ENCODE measurements around the gene KCNIP2. TPM values are rescaled to one million over a fixed set of nuclear protein-coding genes. Genes with fewer than 3 reads are reported as not detected.

Gene KCNIP2
- total RNA-seq, 2 experiments from 2014 or later, result 1.0 to 1.1 TPM

- POLR2A ChIA-PET, result no interaction called here
- CTCF ChIA-PET, result interaction anchor here (0.7 to 5.6 kb wide), 4 partner anchors 18 to 151 kb away, joined by 3 to 28 read pairs (median 4); no protein-coding TSS in a partner anchor
Observed at GRCh38 chr10:101858723-101859500, 15.3 kb upstream of the KCNIP2 start.

- CTCF ChIA-PET, result interaction anchor here (0.7 to 5.6 kb wide), 2 partner anchors 17 to 56 kb away, joined by 3 to 28 read pairs; no protein-coding TSS in a partner anchor
- POLR2A ChIA-PET, result no interaction called here
Observed at GRCh38 chr10:101857802-101858476, 14.3 kb upstream of the KCNIP2 start.

GRCh38 chr10:101856626-101857025 is 13.0 kb upstream of the KCNIP2 start:
- CTCF ChIA-PET, result interaction anchor here (5.6 kb wide), 1 partner anchor 16 kb away, joined by 28 read pairs; no protein-coding TSS in a partner anchor

GRCh38 chr10:101851411-101852116 is 8.0 kb upstream of the KCNIP2 start:
- POLR2A ChIA-PET, result no interaction called here
- CTCF ChIA-PET, result no interaction called here

More at GRCh38 chr10:101856626-101857025, 13.0 kb upstream of the KCNIP2 start:
- POLR2A ChIA-PET, result no interaction called here

GRCh38 chr10:101850749-101851148 is 7.1 kb upstream of the KCNIP2 start:
- POLR2A ChIA-PET, result no interaction called here

GRCh38 chr10:101848894-101849351 is 5.3 kb upstream of the KCNIP2 start:
- ChIA-PET POLR2A (interaction anchor here (0.6 kb wide), 1 partner anchor 39 kb away, joined by 3 read pairs; no protein-coding TSS in a partner anchor), CTCF (interaction anchor here (0.9 to 2.4 kb wide), 2 partner anchors 8 to 13 kb away, joined by 3 to 8 read pairs; no protein-coding TSS in a partner anchor)

More at GRCh38 chr10:101850749-101851148, 7.1 kb upstream of the KCNIP2 start:
- CTCF ChIA-PET, result interaction anchor here (2.4 kb wide), 1 partner anchor 10 kb away, joined by 8 read pairs; no protein-coding TSS in a partner anchor

- POLR2A ChIA-PET, result interaction anchor here (0.6 kb wide), 1 partner anchor 40 kb away, joined by 3 read pairs; no protein-coding TSS in a partner anchor
Observed at GRCh38 chr10:101848408-101848807, 4.8 kb upstream of the KCNIP2 start.

GRCh38 chr10:101845893-101846292 is 2.3 kb upstream of the KCNIP2 start:
- POLR2A ChIA-PET, result no interaction called here
- CTCF ChIA-PET, result interaction anchor here (0.6 to 2.1 kb wide), 3 partner anchors 16 to 164 kb away, joined by 3 to 5 read pairs (median 3); no protein-coding TSS in a partner anchor

More at GRCh38 chr10:101848408-101848807, 4.8 kb upstream of the KCNIP2 start:
- CTCF ChIA-PET, result interaction anchor here (0.9 kb wide), 1 partner anchor 12 kb away, joined by 3 read pairs; no protein-coding TSS in a partner anchor

- ChIA-PET POLR2A (interaction anchor here (0.6 to 1.9 kb wide), 3 partner anchors 24 to 229 kb away, joined by 3 to 7 read pairs (median 5); partner anchors contain the start of gene OGA), CTCF (interaction anchor here (0.5 to 5.5 kb wide), 19 partner anchors 8 to 281 kb away, joined by 3 to 61 read pairs (median 8); partner anchors contain the start of gene OGA)
Observed at GRCh38 chr10:101841826-101842225, 1.8 kb downstream of the KCNIP2 start.

- POLR2A ChIA-PET, result interaction anchor here (0.6 to 1.9 kb wide), 2 partner anchors 23 to 174 kb away, joined by 3 to 7 read pairs; partner anchors contain the start of gene OGA
- CTCF ChIA-PET, result interaction anchor here (0.5 to 5.5 kb wide), 37 partner anchors 9 to 270 kb away, joined by 3 to 61 read pairs (median 4); partner anchors contain the start of genes NPM3 and OGA
Observed at GRCh38 chr10:101840741-101841453, 2.7 kb downstream of the KCNIP2 start.

GRCh38 chr10:101840102-101840684 is 3.4 kb downstream of the KCNIP2 start:
- POLR2A ChIA-PET, result interaction anchor here (1.2 to 1.9 kb wide), 2 partner anchors 22 to 57 kb away, joined by 4 to 7 read pairs; partner anchors contain the start of genes NPM3 and OGA
- CTCF ChIA-PET, result interaction anchor here (0.6 to 5.5 kb wide), 32 partner anchors 10 to 232 kb away, joined by 3 to 61 read pairs (median 4); partner anchors contain the start of genes NPM3 and OGA

GRCh38 chr10:101839416-101840063 is 4.1 kb downstream of the KCNIP2 start:
- ChIA-PET CTCF (interaction anchor here (1.2 to 5.5 kb wide), 7 partner anchors 10 to 233 kb away, joined by 4 to 61 read pairs (median 13); no protein-coding TSS in a partner anchor), POLR2A (interaction anchor here (0.5 to 1.9 kb wide), 4 partner anchors 21 to 282 kb away, joined by 3 to 7 read pairs (median 5); partner anchors contain the start of genes NPM3 and OGA)

GRCh38 chr10:101839002-101839401 is 4.6 kb downstream of the KCNIP2 start:
- ChIA-PET CTCF (interaction anchor here (0.7 to 5.5 kb wide), 4 partner anchors 9 to 234 kb away, joined by 4 to 61 read pairs (median 23); no protein-coding TSS in a partner anchor), POLR2A (interaction anchor here (0.5 to 1.2 kb wide), 3 partner anchors 21 to 282 kb away, joined by 3 to 6 read pairs (median 4); partner anchors contain the start of genes NPM3 and OGA)

- CTCF ChIA-PET, result interaction anchor here (0.6 to 5.5 kb wide), 5 partner anchors 9 to 213 kb away, joined by 3 to 61 read pairs (median 4); no protein-coding TSS in a partner anchor
- POLR2A ChIA-PET, result no interaction called here
Observed at GRCh38 chr10:101838416-101838970, 5.1 kb downstream of the KCNIP2 start.

- ChIA-PET CTCF (interaction anchor here (0.6 to 2.9 kb wide), 5 partner anchors 15 to 235 kb away, joined by 3 to 18 read pairs (median 3); no protein-coding TSS in a partner anchor), POLR2A (no interaction called here)
Observed at GRCh38 chr10:101837748-101838147, 5.9 kb downstream of the KCNIP2 start.

GRCh38 chr10:101835362-101835761 is 8.2 kb downstream of the KCNIP2 start:
- ChIA-PET CTCF (interaction anchor here (1.0 to 2.9 kb wide), 7 partner anchors 8 to 299 kb away, joined by 3 to 18 read pairs (median 5); partner anchors contain the start of gene OGA), POLR2A (no interaction called here)
